Measurements from ENCODE around the gene RAB11FIP2.

The RAB11FIP2 gene

GRCh38 chr10:118034791-118035261, 11.9 kb downstream of the RAB11FIP2 start:
- no peak for DNase-seq (ENCODE audit: low read depth in 2 of 2)

- DNase-seq (ENCODE audit: low read depth in 2 of 2), result no peak
These were observed 12.8 kb downstream of the RAB11FIP2 start for GRCh38 chr10:118033905-118034304.

- no peak for DNase-seq (ENCODE audit: low read depth in 2 of 2)
These were observed 14.2 kb downstream of the RAB11FIP2 start for GRCh38 chr10:118032564-118032963.

- no peak for DNase-seq (ENCODE audit: low read depth in 2 of 2)
These were observed 15.2 kb downstream of the RAB11FIP2 start for GRCh38 chr10:118031351-118032075.

GRCh38 chr10:118028619-118029018, 18.1 kb downstream of the RAB11FIP2 start:
- DNase-seq (ENCODE audit: low read depth in 2 of 2), result no peak

GRCh38 chr10:118027397-118027796, 19.3 kb downstream of the RAB11FIP2 start:
- no peak for DNase-seq (ENCODE audit: low read depth in 2 of 2)

GRCh38 chr10:118026936-118027335, 19.8 kb downstream of the RAB11FIP2 start:
- DNase-seq (ENCODE audit: low read depth in 2 of 2), result no peak

GRCh38 chr10:118020365-118020764, 26.4 kb downstream of the RAB11FIP2 start:
- DNase-seq (ENCODE audit: low read depth in 2 of 2), result no peak

- DNase-seq (ENCODE audit: low read depth in 2 of 2), result no peak
These were observed 28.9 kb downstream of the RAB11FIP2 start for GRCh38 chr10:118017850-118018249.

- DNase-seq (ENCODE audit: low read depth in 2 of 2), result no peak
These were observed 29.5 kb downstream of the RAB11FIP2 start for GRCh38 chr10:118017071-118017740.

GRCh38 chr10:118012952-118013525, 33.7 kb downstream of the RAB11FIP2 start:
- no peak for DNase-seq (ENCODE audit: low read depth in 2 of 2)

- no peak for DNase-seq (ENCODE audit: low read depth in 2 of 2)
These were observed 39.0 kb downstream of the RAB11FIP2 start for GRCh38 chr10:118007773-118008172.

GRCh38 chr10:118003126-118003525, 43.6 kb downstream of the RAB11FIP2 start:
- DNase-seq (ENCODE audit: low read depth in 2 of 2), result no peak

- DNase-seq (ENCODE audit: low read depth in 2 of 2), result no peak
These were observed 44.2 kb downstream of the RAB11FIP2 start for GRCh38 chr10:118002581-118002980.

- no peak for DNase-seq (ENCODE audit: low read depth in 2 of 2)
These were observed 49.1 kb downstream of the RAB11FIP2 start for GRCh38 chr10:117997673-117998072.

- no peak for DNase-seq (ENCODE audit: low read depth in 2 of 2)
These were observed 50.0 kb downstream of the RAB11FIP2 start for GRCh38 chr10:117996709-117997108.

GRCh38 chr10:117994771-117995170, 52.0 kb downstream of the RAB11FIP2 start:
- no peak for DNase-seq (ENCODE audit: low read depth in 2 of 2)

GRCh38 chr10:117993166-117993565, 53.6 kb downstream of the RAB11FIP2 start:
- DNase-seq (ENCODE audit: low read depth in 2 of 2), result no peak

GRCh38 chr10:117991701-117992100, 55.0 kb downstream of the RAB11FIP2 start:
- DNase-seq (ENCODE audit: low read depth in 2 of 2), result no peak

GRCh38 chr10:117989962-117990361, 56.8 kb downstream of the RAB11FIP2 start:
- DNase-seq (ENCODE audit: low read depth in 2 of 2), result no peak

GRCh38 chr10:117988814-117989213, 57.9 kb downstream of the RAB11FIP2 start:
- no peak for DNase-seq (ENCODE audit: low read depth in 2 of 2)

GRCh38 chr10:117987244-117987909, 59.4 kb downstream of the RAB11FIP2 start:
- DNase-seq (ENCODE audit: low read depth in 2 of 2), result no peak

Data from stimulated activated CD8-positive, alpha-beta memory T cell treated with anti-CD3 and anti-CD28 coated beads, Interleukin-7, amount 100 ng/mL, for 4 hours (primary cell).